K562 (cell line): ENCODE measurements around the gene SPRTN. TPM values are rescaled to one million over a fixed set of nuclear protein-coding genes. Genes with fewer than 3 reads are reported as not detected.

Source experiments
- ATAC-seq: fragments of 200-7000 bp; cut with Tn5 transposase; 3 replicates; pipeline ENCODE4 v1.9.1; 2020; ENCODE audit warnings: moderate library complexity
- BruUV-seq: library from RNA; stranded (reverse); fragments of 400-500 nt; replicated peaks from 2 replicates; lab custom pipeline; 2021; lab: Mats Ljungman, UMichigan
- CTCF ChIA-PET: fragments of 300-600 bp; formaldehyde crosslinking; extraction: SDS; loops from one replicate; lab custom pipeline; 2021; ENCODE audit warnings: low intra/inter-chr PET ratio; lab: Yijun Ruan, JAX
- POLR2A ChIA-PET: fragments of 300-600, 350-650 bp; sonication (Branson Sonifier 250); formaldehyde crosslinking; extraction: SDS; loops from one replicate; lab custom pipeline; 2021; ENCODE audit warnings: antibody characterized with exemption, inconsistent platforms; lab: Yijun Ruan, JAX
- DNase-seq, 4 experiments: peaks; one replicate each; pipeline versions ENCODE4 v3.0.0 to v3.0.0-alpha.2; 2011 to 2018; ENCODE audit warnings: low spot score in 3 of 4, mixed read lengths in 3 of 4; ENCODE audit errors: extremely low read depth in 1 of 4
- FAIRE-seq: peaks from 2 replicates; lab custom pipeline; 2011; peaks lifted over from hg19 to GRCh38; lab: Jason Lieb, UNC
- H2AFZ ChIP-seq: 2 replicates; pipeline ENCODE4 v1.6.0; 2011; ENCODE audit warnings: low read depth, low read length, control low read depth, inconsistent platforms
- H3K27ac ChIP-seq: fragments of 200-600 bp; 3 replicates; pipeline ENCODE4 v1.8.0; 2011; ENCODE audit warnings: low read depth, mild to moderate bottlenecking, control low read depth, inconsistent platforms, low read length, moderate library complexity, mixed read lengths; ENCODE audit errors: extremely low read depth
- H3K27me3 ChIP-seq, 2 experiments: fragments of 300-600 bp in 1 of 2; 2 replicates in 1 of 2; 3 replicates in 1 of 2; pipeline versions ENCODE4 v1.6.0 to v1.8.0; 2011; ENCODE audit warnings: inconsistent platforms in 2 of 2, low read length in 2 of 2, mild to moderate bottlenecking in 1 of 2, mixed read lengths in 1 of 2, moderate library complexity in 1 of 2; ENCODE audit not compliant: control insufficient read depth in 2 of 2, insufficient read depth in 2 of 2
- H3K36me3 ChIP-seq: fragments of 300-600 bp; 3 replicates; pipeline ENCODE4 v1.8.0; 2011; ENCODE audit warnings: mild to moderate bottlenecking, low read length, inconsistent platforms; ENCODE audit not compliant: control insufficient read depth, insufficient read depth
- H3K4me1 ChIP-seq, 2 experiments: fragments of 200-600 bp in 1 of 2; replicated peaks in 1 of 2; 2 replicates in 1 of 2; 3 replicates in 1 of 2; pipeline versions ENCODE4 v1.5.1 to v1.8.0; 2011; ENCODE audit warnings: inconsistent platforms in 2 of 2, low read length in 2 of 2, mild to moderate bottlenecking in 1 of 2, mixed read lengths in 1 of 2, moderate library complexity in 1 of 2; ENCODE audit not compliant: control insufficient read depth in 2 of 2, insufficient read depth in 2 of 2
- H3K4me2 ChIP-seq: 2 replicates; pipeline ENCODE4 v1.6.1; 2011; ENCODE audit warnings: low read length, control low read depth, inconsistent platforms, mixed read lengths; ENCODE audit not compliant: insufficient read depth
- H3K4me3 ChIP-seq: fragments of 200-600 bp; sonication (generic), shearing (Covaris generic); 2 replicates; pipeline ENCODE4 v1.5.1; 2016; ENCODE audit warnings: control low read depth, inconsistent platforms
- H3K79me2 ChIP-seq: fragments of 200-600 bp; 3 replicates; pipeline ENCODE4 v1.8.0; 2011; ENCODE audit warnings: low read length, inconsistent platforms; ENCODE audit not compliant: control insufficient read depth, insufficient read depth
- H3K9ac ChIP-seq, 2 experiments: 2 replicates each; pipeline versions ENCODE4 v1.6.0 to v1.6.1; 2011; ENCODE audit warnings: low read depth in 2 of 2, low read length in 2 of 2, control low read depth in 1 of 2, inconsistent platforms in 1 of 2, mild to moderate bottlenecking in 1 of 2, mixed read lengths in 1 of 2; ENCODE audit not compliant: insufficient read depth in 1 of 2
- H3K9me1 ChIP-seq: one replicate; pipeline ENCODE4 v1.6.0; 2011; ENCODE audit warnings: inconsistent platforms, mild to moderate bottlenecking, low read length, moderate library complexity; ENCODE audit not compliant: control insufficient read depth, insufficient read depth
- H3K9me3 ChIP-seq: replicated peaks from 2 replicates; pipeline ENCODE4 v1.5.1; 2011; ENCODE audit warnings: low read depth, low read length, inconsistent platforms; ENCODE audit not compliant: control insufficient read depth, insufficient read depth
- H4K20me1 ChIP-seq: replicated peaks from 2 replicates; pipeline ENCODE4 v1.6.1; 2011; ENCODE audit warnings: low read length, inconsistent platforms, mixed read lengths; ENCODE audit not compliant: control insufficient read depth, insufficient read depth
- ATF7 ChIP-seq: fragments of 450-650 bp; IDR thresholded peaks from 2 replicates; pipeline ENCODE4 v1.7.1; 2014; ENCODE audit warnings: mild to moderate bottlenecking, moderate library complexity
- BRCA1 ChIP-seq, 2 experiments: fragments of 450-650 bp in 1 of 2; sonication (generic) in 1 of 2; formaldehyde crosslinking in 1 of 2; IDR thresholded peaks; 2 replicates each; pipeline versions ENCODE4 v1.5.0 to v1.6.1; 2017 to 2020; ENCODE audit warnings: mild to moderate bottlenecking in 1 of 2, missing genetic modification reagents in 1 of 2
- RAD21 ChIP-seq, 2 experiments: fragments of 250-450 bp in 1 of 2; fragments of 450-650 bp in 1 of 2; sonication (Bioruptor Pico) in 1 of 2; formaldehyde crosslinking in 1 of 2; IDR thresholded peaks in 1 of 2; conservative IDR thresholded peaks in 1 of 2; 2 replicates each; pipeline versions ENCODE4 v1.4.0 to v1.8.0; 2020 to 2022; ENCODE audit warnings: mild to moderate bottlenecking in 2 of 2, moderate library complexity in 1 of 2
- WGBS: fragments of 100-300 bp; shearing (Covaris generic); methylation state at CpG from one replicate; pipeline ENCODE4 v1.1.6; 2016; ENCODE audit warnings: low coverage, mixed read lengths; ENCODE audit not compliant: insufficient coverage; ENCODE audit errors: missing lambda C conversion rate; 5-methylcytosine and 5-hydroxymethylcytosine counted together
- in situ Hi-C: fragments of 300-500 bp; cut with MboI; formaldehyde crosslinking; loops from 4 replicates; pipeline ENCODE4 v1.15.0; 2018; ENCODE audit warnings: inconsistent platforms, mixed read lengths
- intact Hi-C: fragments of 100-400 bp; cut with micrococcal nuclease; formaldehyde crosslinking; loops from 2 replicates; pipeline ENCODE4 v1.14.2; 2022
- polyA plus RNA-seq, 8 experiments: library from polyadenylated mRNA; depleted of rRNA in 4 of 8; stranded (reverse) in 5 of 8; unstranded in 3 of 8; fragments of >200 nt; fragmentation: Nextera tagmentation in 2 of 8; fragmentation: Illumina TruSeq in 1 of 8; extraction: Ambion mirVana in 2 of 8; extraction: Trizol in 1 of 8; gene quantifications; 2 replicates each; pipeline versions ENCODE4 v1.2.1 to v1.2.3, GENCODE V29; 2011 to 2014; ENCODE audit warnings: inconsistent platforms in 1 of 8, missing spikeins in 1 of 8
- total RNA-seq, 7 experiments: library from RNA; depleted of rRNA in 6 of 7; stranded (reverse); fragments of >200 nt in 6 of 7; fragmentation: Illumina TruSeq in 2 of 7; extraction: Trizol in 2 of 7; gene quantifications; 2 replicates each; pipeline versions ENCODE4 v1.2.1 to v1.2.3, GENCODE V29; 2011 to 2021; ENCODE audit warnings: low replicate concordance in 1 of 7
- TF ChIP-seq, protein P1 (sequence below): fragments of 250-450 bp; sonication (Bioruptor Pico); IDR thresholded peaks from 2 replicates; pipeline ENCODE4 v1.5.0; 2021
- TF ChIP-seq, protein P2 (sequence below), 3 experiments: IDR thresholded peaks in 2 of 3; conservative IDR thresholded peaks in 1 of 3; 2 replicates each; pipeline ENCODE4 v1.5.1; 2011 to 2012; ENCODE audit warnings: low read length in 3 of 3, mild to moderate bottlenecking in 3 of 3, control low read depth in 2 of 3, improper control_type of control experiment in 1 of 3, inconsistent platforms in 1 of 3, low read depth in 1 of 3, mixed read lengths in 1 of 3, moderate library complexity in 1 of 3; ENCODE audit not compliant: insufficient read depth in 2 of 3

Gene SPRTN
- total and polyA plus RNA-seq, 9 of the 15 experiments (the other 6 are each of a cell fraction or from before 2014, with no cell fraction given) = 8.1 to 32.5 (median 21.2) TPM

- no peak overlapping the region for H3K4me2 ChIP-seq
Observed at GRCh38 chr1:231369282-231369681, 31.2 kb downstream of the SPRTN start.

More at GRCh38 chr1:231369282-231369681, 31.2 kb downstream of the SPRTN start:
- Histone ChIP-seq H3K4me1 (no peaks in the 10 kb centered on the region), H3K27me3 (no peaks in the 10 kb centered on the region), H3K9me1 (no peaks in the 10 kb centered on the region), H3K36me3 (peaks cover 69% of the 10 kb centered on the region), H3K79me2 (peaks cover 4% of the 10 kb centered on the region; the same call in 2 of the 3 replicates)
- FAIRE-seq (no peak), ATAC-seq (no peak)
- BruUV-seq = no TSS peak
- CTCF ChIA-PET = no interaction called here
- TF ChIP-seq ATF7 (no peak), RAD21 (CRISPR knock-in tag; conservative IDR thresholded peaks at IDR 0.05 in 1 of 2, IDR thresholded peaks at IDR 0.05 in 1 of 2) (peak in 1 of 2 experiments; percentile 50; a peak in 2 of 4 replicates), BRCA1 (IDR thresholded peaks at IDR 0.05) (no peak), BRCA1 (CRISPR knock-in tag; IDR thresholded peaks at IDR 0.05) (no peak)
- TF ChIP-seq, protein P1, sequence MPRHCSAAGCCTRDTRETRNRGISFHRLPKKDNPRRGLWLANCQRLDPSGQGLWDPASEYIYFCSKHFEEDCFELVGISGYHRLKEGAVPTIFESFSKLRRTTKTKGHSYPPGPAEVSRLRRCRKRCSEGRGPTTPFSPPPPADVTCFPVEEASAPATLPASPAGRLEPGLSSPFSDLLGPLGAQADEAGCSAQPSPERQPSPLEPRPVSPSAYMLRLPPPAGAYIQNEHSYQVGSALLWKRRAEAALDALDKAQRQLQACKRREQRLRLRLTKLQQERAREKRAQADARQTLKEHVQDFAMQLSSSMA = no peak
- TF ChIP-seq, protein P2, sequence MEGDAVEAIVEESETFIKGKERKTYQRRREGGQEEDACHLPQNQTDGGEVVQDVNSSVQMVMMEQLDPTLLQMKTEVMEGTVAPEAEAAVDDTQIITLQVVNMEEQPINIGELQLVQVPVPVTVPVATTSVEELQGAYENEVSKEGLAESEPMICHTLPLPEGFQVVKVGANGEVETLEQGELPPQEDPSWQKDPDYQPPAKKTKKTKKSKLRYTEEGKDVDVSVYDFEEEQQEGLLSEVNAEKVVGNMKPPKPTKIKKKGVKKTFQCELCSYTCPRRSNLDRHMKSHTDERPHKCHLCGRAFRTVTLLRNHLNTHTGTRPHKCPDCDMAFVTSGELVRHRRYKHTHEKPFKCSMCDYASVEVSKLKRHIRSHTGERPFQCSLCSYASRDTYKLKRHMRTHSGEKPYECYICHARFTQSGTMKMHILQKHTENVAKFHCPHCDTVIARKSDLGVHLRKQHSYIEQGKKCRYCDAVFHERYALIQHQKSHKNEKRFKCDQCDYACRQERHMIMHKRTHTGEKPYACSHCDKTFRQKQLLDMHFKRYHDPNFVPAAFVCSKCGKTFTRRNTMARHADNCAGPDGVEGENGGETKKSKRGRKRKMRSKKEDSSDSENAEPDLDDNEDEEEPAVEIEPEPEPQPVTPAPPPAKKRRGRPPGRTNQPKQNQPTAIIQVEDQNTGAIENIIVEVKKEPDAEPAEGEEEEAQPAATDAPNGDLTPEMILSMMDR (IDR thresholded peaks at IDR 0.05 in 2 of 3, conservative IDR thresholded peaks at IDR 0.05 in 1 of 3; ENCODE audit: insufficient read depth in 2 of 3, low read depth in 1 of 3, low read length in 3 of 3) = peak in 1 of 3 experiments; percentile 31; a peak in 2 of 6 replicates
- TF ChIP-seq, all 486 proteins: peak for 2
- in situ Hi-C loops = no loop called here
- no peak overlapping the region for H2AFZ ChIP-seq
- no peaks in the 10 kb centered on the region for H3K9me3 ChIP-seq
- no peaks in the 10 kb centered on the region; the same call in 1 of the 2 replicates for H4K20me1 ChIP-seq
- POLR2A ChIA-PET = interaction anchor here (0.6 to 1.5 kb wide), 5 partner anchors 8 to 247 kb away, joined by 3 to 4 read pairs (median 3); no protein-coding TSS in a partner anchor
- DNase-seq = no peak
- H3K4me3 ChIP-seq = no peak overlapping the region
- no peak overlapping the region for H3K27ac ChIP-seq
- WGBS = 79% methylated on average over 3 of the region's 3 CpGs
- H3K9ac ChIP-seq = no peak overlapping the region
- intact Hi-C loops = no loop called here
